CD14-positive monocyte (primary cell): Measurements from ENCODE around the gene APCDD1L. TPM values are rescaled to one million over a fixed set of nuclear protein-coding genes. Genes with fewer than 3 reads are reported as not detected.

Experiments
- DNase-seq, 3 donors: peaks; one replicate each; pipeline ENCODE4 v3.0.0-alpha.2; 2011 to 2022
- H2AFZ ChIP-seq: 2 replicates; pipeline ENCODE4 v1.6.0; 2012; ENCODE audit warnings: mild to moderate bottlenecking, low read depth, low read length, inconsistent platforms; ENCODE audit not compliant: insufficient read depth, poor library complexity, severe bottlenecking
- H3K27ac ChIP-seq, 2 donors: 1 replicate in 1 of 2; 2 replicates in 1 of 2; pipeline ENCODE4 v1.5.1; 2012 to 2013; ENCODE audit warnings: low read length in 2 of 2, control low read depth in 1 of 2, inconsistent platforms in 1 of 2, low read depth in 1 of 2, mild to moderate bottlenecking in 1 of 2
- H3K27me3 ChIP-seq, 2 donors: one replicate each; pipeline versions ENCODE4 v1.6.0 to v1.6.1; 2011 to 2013; ENCODE audit warnings: low read length in 2 of 2; ENCODE audit not compliant: control insufficient read depth in 2 of 2, insufficient read depth in 2 of 2
- H3K36me3 ChIP-seq, 2 donors: replicated peaks in 1 of 2; 1 replicate in 1 of 2; 2 replicates in 1 of 2; pipeline versions ENCODE4 v1.5.1 to v1.6.1; 2012 to 2013; ENCODE audit warnings: low read length in 2 of 2, control low read depth in 1 of 2, inconsistent platforms in 1 of 2, mild to moderate bottlenecking in 1 of 2; ENCODE audit not compliant: insufficient read depth in 2 of 2, control insufficient read depth in 1 of 2
- H3K4me1 ChIP-seq, 2 donors: 1 replicate in 1 of 2; 2 replicates in 1 of 2; pipeline versions ENCODE4 v1.5.1 to v1.6.1; 2012 to 2013; ENCODE audit warnings: low read length in 2 of 2, control low read depth in 1 of 2, inconsistent platforms in 1 of 2, mild to moderate bottlenecking in 1 of 2, moderate library complexity in 1 of 2; ENCODE audit not compliant: insufficient read depth in 2 of 2, control insufficient read depth in 1 of 2
- H3K4me2 ChIP-seq: replicated peaks from 2 replicates; pipeline ENCODE3; 2012; ENCODE audit warnings: low read length, moderate library complexity, mild to moderate bottlenecking; ENCODE audit not compliant: poor library complexity, severe bottlenecking; ENCODE audit errors: extremely low read depth
- H3K4me3 ChIP-seq, 3 experiments: fragments of 200-600 bp in 1 of 3; sonication (generic) in 1 of 3; replicated peaks in 1 of 3; 1 replicate in 2 of 3; 2 replicates in 1 of 3; pipeline ENCODE4 v1.5.1; 2011 to 2013; ENCODE audit warnings: low read length in 3 of 3, mild to moderate bottlenecking in 3 of 3, control low read depth in 2 of 3, low read depth in 2 of 3, inconsistent platforms in 1 of 3, moderate library complexity in 1 of 3
- H3K79me2 ChIP-seq: 2 replicates; pipeline ENCODE4 v1.6.0; 2012; ENCODE audit warnings: mild to moderate bottlenecking, control low read depth, inconsistent platforms, low read length, moderate library complexity; ENCODE audit not compliant: insufficient read depth
- H3K9ac ChIP-seq: 2 replicates; pipeline ENCODE4 v1.6.0; 2017; ENCODE audit warnings: low read length, mild to moderate bottlenecking; ENCODE audit not compliant: insufficient read depth, poor library complexity, severe bottlenecking
- H3K9me3 ChIP-seq, 2 donors: replicated peaks in 1 of 2; 1 replicate in 1 of 2; 2 replicates in 1 of 2; pipeline versions ENCODE4 v1.5.1 to v1.6.1; 2012 to 2013; ENCODE audit warnings: low read length in 2 of 2, control low read depth in 1 of 2; ENCODE audit not compliant: control insufficient read depth in 1 of 2, insufficient read depth in 1 of 2
- H4K20me1 ChIP-seq: 2 replicates; pipeline ENCODE4 v1.6.0; 2012; ENCODE audit warnings: mild to moderate bottlenecking, low read length, control low read depth, moderate library complexity; ENCODE audit not compliant: insufficient read depth
- H3K27ac Mint-ChIP-seq, 7 donors: one replicate each; pipeline ENCODE4 v1.8.0; 2020; ENCODE audit warnings: mild to moderate bottlenecking in 7 of 7, mixed read lengths in 7 of 7, moderate library complexity in 6 of 7, inconsistent platforms in 2 of 7
- H3K27me3 Mint-ChIP-seq, 3 donors: one replicate each; pipeline ENCODE4 v1.8.0; 2021 to 2022; ENCODE audit warnings: low read depth in 3 of 3, mild to moderate bottlenecking in 3 of 3, mixed read lengths in 3 of 3, moderate library complexity in 3 of 3, inconsistent platforms in 1 of 3
- H3K36me3 Mint-ChIP-seq, 2 donors: one replicate each; pipeline ENCODE4 v1.8.0; 2020; ENCODE audit warnings: mixed read lengths in 2 of 2, inconsistent platforms in 1 of 2, mild to moderate bottlenecking in 1 of 2
- H3K4me1 Mint-ChIP-seq: one replicate; pipeline ENCODE4 v1.8.0; 2020; ENCODE audit warnings: mild to moderate bottlenecking, mixed read lengths
- H3K4me3 Mint-ChIP-seq, 2 donors: one replicate each; pipeline ENCODE4 v1.8.0; 2020; ENCODE audit warnings: mild to moderate bottlenecking in 2 of 2, mixed read lengths in 2 of 2, moderate library complexity in 1 of 2
- H3K9me3 Mint-ChIP-seq, 7 donors: one replicate each; pipeline ENCODE4 v1.8.0; 2020 to 2022; ENCODE audit warnings: mixed read lengths in 7 of 7, mild to moderate bottlenecking in 6 of 7, moderate library complexity in 6 of 7, inconsistent platforms in 2 of 7
- CTCF ChIP-seq: fragments of 200-600 bp; IDR thresholded peaks from one replicate; pipeline ENCODE4 v1.8.0; 2022; ENCODE audit warnings: antibody characterized with exemption, mild to moderate bottlenecking
- WGBS: methylation state at CpG from one replicate; pipeline ENCODE4 v1.1.5; 2013; ENCODE audit warnings: missing lambda C conversion rate; ENCODE audit not compliant: insufficient coverage; 5-methylcytosine and 5-hydroxymethylcytosine counted together
- intact Hi-C, 2 donors: fragments of 100-400 bp; cut with micrococcal nuclease; formaldehyde crosslinking; loops; one replicate each; pipeline versions ENCODE4 v1.15.0 to v1.15.1; 2023
- polyA plus RNA-seq, 3 donors: library from polyadenylated mRNA; depleted of rRNA in 1 of 3; unstranded in 2 of 3; stranded (reverse) in 1 of 3; fragments of 300-500 nt in 2 of 3; fragments of >200 nt in 1 of 3; fragmentation: Illumina TruSeq in 2 of 3; gene quantifications; 1 replicate in 2 of 3; 2 replicates in 1 of 3; pipeline ENCODE4 v1.2.3, GENCODE V29; 2012 to 2021

The APCDD1L gene
- polyA plus RNA-seq, 3 donors, result not detected

- no peak overlapping the region for H2AFZ ChIP-seq
- peaks cover 33 to 93% of the 10 kb centered on the region in 2 donors for H3K36me3 ChIP-seq
- H4K20me1 ChIP-seq, result peaks cover 74% of the 10 kb centered on the region
- Mint-ChIP-seq H3K4me3 (no peak overlapping the region), H3K4me1 (no peaks in the 10 kb centered on the region), H3K27me3 (peaks cover 0 to 1% (median 0%) of the 10 kb centered on the region in 3 donors), H3K27ac (peak overlapping the region in 1 of 7 donors; percentile 60), H3K36me3 (peaks cover 41 to 58% of the 10 kb centered on the region in 2 donors), H3K9me3 (peaks cover 0 to 2% (median 0%) of the 10 kb centered on the region in 7 donors)
- no peaks in the 10 kb centered on the region for H3K4me1 ChIP-seq
- H3K9me3 ChIP-seq, result no peaks in the 10 kb centered on the region
- H3K27me3 ChIP-seq, result no peaks in the 10 kb centered on the region
- H3K79me2 ChIP-seq, result peaks cover 63% of the 10 kb centered on the region
- 98% methylated on average over 4 of the region's 6 CpGs for WGBS
- DNase-seq, result no peak
- no peak overlapping the region for H3K4me3 ChIP-seq
- H3K4me2 ChIP-seq, result no peak overlapping the region
- no peak overlapping the region for H3K9ac ChIP-seq
- no peak overlapping the region for H3K27ac ChIP-seq
- intact Hi-C loops, result no loop called here
- TF ChIP-seq CTCF, result no peak
These were observed 90.8 kb downstream of the APCDD1L start for GRCh38 chr20:58424218-58424969.

GRCh38 chr20:58421497-58421850, 93.7 kb downstream of the APCDD1L start:
- peaks cover 53 to 64% of the 10 kb centered on the region in 2 donors for H3K36me3 Mint-ChIP-seq
- H3K4me3 Mint-ChIP-seq, result no peak overlapping the region
- Histone ChIP-seq H3K9me3 (no peaks in the 10 kb centered on the region), H3K4me3 (no peak overlapping the region), H3K27me3 (no peaks in the 10 kb centered on the region), H2AFZ (no peak overlapping the region), H4K20me1 (peaks cover 73% of the 10 kb centered on the region), H3K27ac (no peak overlapping the region), H3K9ac (no peak overlapping the region), H3K79me2 (peaks cover 59% of the 10 kb centered on the region), H3K4me1 (no peaks in the 10 kb centered on the region), H3K4me2 (no peak overlapping the region), H3K36me3 (peaks cover 42 to 81% of the 10 kb centered on the region in 2 donors)
- intact Hi-C loops, result no loop called here
- no peak for TF ChIP-seq CTCF
- peaks cover 0 to 2% (median 0%) of the 10 kb centered on the region in 7 donors for H3K9me3 Mint-ChIP-seq
- H3K27me3 Mint-ChIP-seq, result peaks cover 0 to 1% (median 0%) of the 10 kb centered on the region in 3 donors
- H3K27ac Mint-ChIP-seq, result peak overlapping the region in 1 of 7 donors; percentile 15
- no peak for DNase-seq
- WGBS, result no CpG with 5 or more reads among the region's 1 CpG
- peaks cover 3% of the 10 kb centered on the region for H3K4me1 Mint-ChIP-seq
